H9 (cell line): Measurements from ENCODE around the gene SCAMP5. TPM values are rescaled to one million over a fixed set of nuclear protein-coding genes. Genes with fewer than 3 reads are reported as not detected.

Experiments
- DNase-seq: peaks from one replicate; pipeline ENCODE4 v3.0.0-alpha.2; 2017
- H2AFZ ChIP-seq: one replicate; pipeline ENCODE4 v1.6.1; 2013; ENCODE audit warnings: mild to moderate bottlenecking, low read length, control low read depth, moderate library complexity
- H2AK5ac ChIP-seq: 2 replicates; pipeline ENCODE4 v1.6.1; 2013; ENCODE audit warnings: low read length, control low read depth, mixed read lengths; ENCODE audit not compliant: insufficient read length
- H2BK120ac ChIP-seq: one replicate; pipeline ENCODE4 v1.6.1; 2013; ENCODE audit warnings: low read depth, mild to moderate bottlenecking, low read length, control low read depth, inconsistent platforms; ENCODE audit not compliant: poor library complexity, severe bottlenecking
- H2BK12ac ChIP-seq: 2 replicates; pipeline ENCODE4 v1.6.1; 2013; ENCODE audit warnings: low read length, control low read depth, mixed read lengths, low read depth; ENCODE audit not compliant: insufficient read length
- H2BK15ac ChIP-seq: 2 replicates; pipeline ENCODE4 v1.6.1; 2013; ENCODE audit warnings: low read depth, low read length, control low read depth
- H2BK20ac ChIP-seq: one replicate; pipeline ENCODE4 v1.6.1; 2013; ENCODE audit warnings: low read depth, mild to moderate bottlenecking, low read length, control low read depth, inconsistent platforms; ENCODE audit not compliant: poor library complexity, severe bottlenecking
- H2BK5ac ChIP-seq: 2 replicates; pipeline ENCODE4 v1.6.1; 2013; ENCODE audit warnings: low read length, control low read depth, mixed read lengths; ENCODE audit not compliant: insufficient read length
- H3K14ac ChIP-seq: 2 replicates; pipeline ENCODE4 v1.6.1; 2013; ENCODE audit warnings: low read length, control low read depth; ENCODE audit not compliant: insufficient read depth
- H3K18ac ChIP-seq: 2 replicates; pipeline ENCODE4 v1.6.1; 2013; ENCODE audit warnings: low read depth, mild to moderate bottlenecking, mixed read lengths, low read length, control low read depth; ENCODE audit not compliant: insufficient read length
- H3K23ac ChIP-seq: 2 replicates; pipeline ENCODE4 v1.6.1; 2013; ENCODE audit warnings: low read length, control low read depth, mixed read lengths, low read depth; ENCODE audit not compliant: insufficient read length
- H3K23me2 ChIP-seq: 2 replicates; pipeline ENCODE4 v1.6.1; 2013; ENCODE audit warnings: low read depth, mild to moderate bottlenecking, mixed read lengths, low read length, control low read depth; ENCODE audit not compliant: insufficient read length, poor library complexity, severe bottlenecking
- H3K27ac ChIP-seq: 2 replicates; pipeline ENCODE4 v1.5.1; 2013; ENCODE audit warnings: low read length, control low read depth, mixed read lengths, low read depth; ENCODE audit not compliant: insufficient read length
- H3K27me3 ChIP-seq: 2 replicates; pipeline ENCODE4 v1.6.1; 2013; ENCODE audit warnings: low read length, control low read depth, inconsistent platforms; ENCODE audit not compliant: insufficient read depth
- H3K4ac ChIP-seq: 2 replicates; pipeline ENCODE4 v1.6.1; 2013; ENCODE audit warnings: low read depth, mild to moderate bottlenecking, control low read depth, inconsistent platforms, low read length, moderate library complexity
- H3K4me1 ChIP-seq: 2 replicates; pipeline ENCODE4 v1.6.1; 2013; ENCODE audit warnings: low read length, control low read depth, inconsistent platforms; ENCODE audit not compliant: insufficient read depth
- H3K4me2 ChIP-seq: 2 replicates; pipeline ENCODE4 v1.6.1; 2013; ENCODE audit warnings: low read length, control low read depth, mixed read lengths; ENCODE audit not compliant: insufficient read length, insufficient read depth
- H3K56ac ChIP-seq: 2 replicates; pipeline ENCODE4 v1.6.1; 2013; ENCODE audit warnings: low read depth, mild to moderate bottlenecking, mixed read lengths, low read length, control low read depth; ENCODE audit not compliant: insufficient read length
- H3K79me1 ChIP-seq: 2 replicates; pipeline ENCODE4 v1.6.1; 2013; ENCODE audit warnings: low read depth, mild to moderate bottlenecking, moderate library complexity, low read length, control low read depth, inconsistent platforms; ENCODE audit not compliant: insufficient read depth, poor library complexity, severe bottlenecking
- H3K79me2 ChIP-seq: 2 replicates; pipeline ENCODE4 v1.6.1; 2013; ENCODE audit warnings: low read length, control low read depth, inconsistent platforms; ENCODE audit not compliant: insufficient read depth
- H3K9ac ChIP-seq: 2 replicates; pipeline ENCODE4 v1.6.1; 2013; ENCODE audit warnings: low read length, control low read depth, mixed read lengths; ENCODE audit not compliant: insufficient read length; ENCODE audit errors: extremely low read depth
- H3K9me3 ChIP-seq: one replicate; pipeline ENCODE4 v1.6.1; 2013; ENCODE audit warnings: low read depth, low read length, inconsistent platforms; ENCODE audit not compliant: control insufficient read depth
- H3T11ph ChIP-seq: one replicate; pipeline ENCODE4 v1.6.1; 2013; ENCODE audit warnings: mild to moderate bottlenecking, low read length, control low read depth, inconsistent platforms
- H4K20me1 ChIP-seq: one replicate; pipeline ENCODE4 v1.6.1; 2013; ENCODE audit not compliant: control insufficient read depth, insufficient read length, insufficient read depth
- H4K5ac ChIP-seq: 2 replicates; pipeline ENCODE4 v1.6.1; 2013; ENCODE audit warnings: low read depth, mild to moderate bottlenecking, mixed read lengths, low read length, control low read depth; ENCODE audit not compliant: insufficient read length
- H4K8ac ChIP-seq: replicated peaks from 2 replicates; pipeline ENCODE4 v1.6.1; 2013; ENCODE audit warnings: low read length, control low read depth, mixed read lengths, low read depth; ENCODE audit not compliant: insufficient read length
- H4K91ac ChIP-seq: 2 replicates; pipeline ENCODE4 v1.6.1; 2013; ENCODE audit warnings: low read depth, mild to moderate bottlenecking, moderate library complexity, mixed read lengths, low read length, control low read depth; ENCODE audit not compliant: insufficient read length
- H3K27ac Mint-ChIP-seq, 3 experiments: 2 replicates in 2 of 3; 3 replicates in 1 of 3; pipeline ENCODE4 v1.8.0; 2020 to 2021; ENCODE audit warnings: mixed read lengths in 3 of 3, mild to moderate bottlenecking in 1 of 3, moderate library complexity in 1 of 3
- H3K27me3 Mint-ChIP-seq: 2 replicates; pipeline ENCODE4 v1.8.0; 2021; ENCODE audit warnings: low read depth, mild to moderate bottlenecking, moderate library complexity, mixed read lengths
- H3K36me3 Mint-ChIP-seq, 3 experiments: 2 replicates in 2 of 3; 3 replicates in 1 of 3; pipeline ENCODE4 v1.8.0; 2020 to 2021; ENCODE audit warnings: low read depth in 3 of 3, mixed read lengths in 3 of 3; ENCODE audit not compliant: insufficient read depth in 1 of 3
- H3K4me1 Mint-ChIP-seq, 2 experiments: 2 replicates each; pipeline ENCODE4 v1.8.0; 2020; ENCODE audit warnings: mixed read lengths in 2 of 2
- H3K4me3 Mint-ChIP-seq, 2 experiments: 2 replicates in 1 of 2; 3 replicates in 1 of 2; pipeline ENCODE4 v1.8.0; 2020 to 2021; ENCODE audit warnings: mild to moderate bottlenecking in 2 of 2, mixed read lengths in 2 of 2, moderate library complexity in 1 of 2
- H3K9me3 Mint-ChIP-seq, 2 experiments: 2 replicates in 1 of 2; 3 replicates in 1 of 2; pipeline ENCODE4 v1.8.0; 2020; ENCODE audit warnings: mild to moderate bottlenecking in 2 of 2, mixed read lengths in 2 of 2, moderate library complexity in 1 of 2
- CTCF ChIP-seq: fragments of 200-600 bp; sonication (generic); conservative IDR thresholded peaks from 3 replicates; pipeline ENCODE4 v1.8.0; 2021; ENCODE audit warnings: antibody characterized with exemption, mild to moderate bottlenecking
- WGBS: extraction: QIAGEN DNeasy Blood & Tissue Kit; methylation state at CpG from one replicate; pipeline ENCODE4 v1.1.7; 2013; ENCODE audit warnings: missing lambda C conversion rate, low lambda C conversion rate, mixed read lengths; ENCODE audit not compliant: insufficient read length; ENCODE audit errors: extremely low coverage; 5-methylcytosine and 5-hydroxymethylcytosine counted together
- total RNA-seq: library from RNA; stranded (reverse); gene quantifications from 2 replicates; pipeline ENCODE4 v1.2.1, GENCODE V29; 2021

Gene SCAMP5
- total RNA-seq, 1 experiment from 2014 or later, result 47.8 TPM

GRCh38 chr15:75067123-75067830 lies 71.9 kb downstream of the SCAMP5 start:
- H2BK120ac ChIP-seq, result no peak overlapping the region
- H3K79me1 ChIP-seq, result no peaks in the 10 kb centered on the region
- no peaks in the 10 kb centered on the region for H3K27me3 ChIP-seq
- no peaks in the 10 kb centered on the region; the same call in 1 of the 2 replicates for H3K4me1 ChIP-seq
- H3K27ac ChIP-seq, result no peak overlapping the region
- no peak overlapping the region for H3K14ac ChIP-seq
- H3K23ac ChIP-seq, result no peak overlapping the region
- Mint-ChIP-seq H3K4me1 (peaks cover 16 to 18% of the 10 kb centered on the region in 2 experiments), H3K9me3 (peaks cover 11 to 20% of the 10 kb centered on the region in 2 experiments), H3K27me3 (peaks cover 19% of the 10 kb centered on the region), H3K36me3 (peaks cover 6 to 19% (median 9%) of the 10 kb centered on the region in 3 experiments), H3K27ac (no peak overlapping the region), H3K4me3 (no peak overlapping the region)
- H4K20me1 ChIP-seq, result no peaks in the 10 kb centered on the region
- H3K23me2 ChIP-seq, result no peaks in the 10 kb centered on the region
- no peak overlapping the region for H3K4me2 ChIP-seq
- H3K56ac ChIP-seq, result no peak overlapping the region
- no peak for TF ChIP-seq CTCF
- no peak overlapping the region for H2BK12ac ChIP-seq
- H4K5ac ChIP-seq, result no peak overlapping the region
- no peak overlapping the region for H4K8ac ChIP-seq
- no peak for DNase-seq
- no peaks in the 10 kb centered on the region for H3K9me3 ChIP-seq
- H3K79me2 ChIP-seq, result no peaks in the 10 kb centered on the region
- H2BK20ac ChIP-seq, result no peak overlapping the region
- H3K9ac ChIP-seq, result no peak overlapping the region
- H3T11ph ChIP-seq, result no peak overlapping the region
- no peak overlapping the region for H2BK5ac ChIP-seq
- WGBS, result no CpG with 5 or more reads among the region's 3 CpGs
- H3K18ac ChIP-seq, result no peak overlapping the region
- H2AK5ac ChIP-seq, result no peak overlapping the region
- no peak overlapping the region for H2BK15ac ChIP-seq
- no peak overlapping the region for H3K4ac ChIP-seq
- no peak overlapping the region for H2AFZ ChIP-seq
- H4K91ac ChIP-seq, result no peak overlapping the region
